ENCODE results near the gene ANKS1B. TPM values are rescaled to one million over a fixed set of nuclear protein-coding genes. Genes with fewer than 3 reads are reported as not detected.

The ANKS1B gene
- total RNA-seq, 2 experiments from 2014 or later = not detected

GRCh38 chr12:98893675-98894411 is 1090.9 kb downstream of the ANKS1B start:
- Mint-ChIP-seq H3K27me3 (ENCODE audit: low read depth) (peaks cover 59% of the 10 kb centered on the region), H3K9me3 (no peaks in the 10 kb centered on the region)

GRCh38 chr12:98893126-98893674 is 1091.5 kb downstream of the ANKS1B start:
- no peak overlapping the region for H3K4me3 Mint-ChIP-seq
- H3K4me1 Mint-ChIP-seq (ENCODE audit: low read depth) = no peaks in the 10 kb centered on the region

More at GRCh38 chr12:98893675-98894411, 1090.9 kb downstream of the ANKS1B start:
- intact Hi-C loops (cut with micrococcal nuclease) = no loop called here
- Mint-ChIP-seq H3K4me3 (no peak overlapping the region), H3K27ac (no peak overlapping the region), H3K4me1 (ENCODE audit: low read depth) (no peaks in the 10 kb centered on the region), H3K36me3 (ENCODE audit: low read depth) (no peaks in the 10 kb centered on the region)
- no peak for DNase-seq
- CTCF ChIA-PET = no interaction called here

GRCh38 chr12:98885778-98886177 is 1099.0 kb downstream of the ANKS1B start:
- H3K27ac Mint-ChIP-seq = no peak overlapping the region
- peaks cover 11% of the 10 kb centered on the region for H3K27me3 Mint-ChIP-seq (ENCODE audit: low read depth)
- no peaks in the 10 kb centered on the region for H3K4me1 Mint-ChIP-seq (ENCODE audit: low read depth)
- no peak overlapping the region for H3K4me3 Mint-ChIP-seq
- DNase-seq = no peak
- no peaks in the 10 kb centered on the region for H3K36me3 Mint-ChIP-seq (ENCODE audit: low read depth)
- intact Hi-C loops (cut with micrococcal nuclease) = no loop called here
- no peaks in the 10 kb centered on the region for H3K9me3 Mint-ChIP-seq
- CTCF ChIA-PET = no interaction called here

More at GRCh38 chr12:98893126-98893674, 1091.5 kb downstream of the ANKS1B start:
- intact Hi-C loops (cut with micrococcal nuclease) = no loop called here
- H3K27ac Mint-ChIP-seq = no peak overlapping the region
- CTCF ChIA-PET = no interaction called here
- H3K27me3 Mint-ChIP-seq (ENCODE audit: low read depth) = peaks cover 55% of the 10 kb centered on the region
- no peaks in the 10 kb centered on the region for H3K9me3 Mint-ChIP-seq
- DNase-seq = no peak
- no peaks in the 10 kb centered on the region for H3K36me3 Mint-ChIP-seq (ENCODE audit: low read depth)

- DNase-seq = no peak
- no peaks in the 10 kb centered on the region for H3K4me1 Mint-ChIP-seq (ENCODE audit: low read depth)
- peaks cover 1% of the 10 kb centered on the region for H3K27me3 Mint-ChIP-seq (ENCODE audit: low read depth)
- H3K36me3 Mint-ChIP-seq (ENCODE audit: low read depth) = no peaks in the 10 kb centered on the region
- intact Hi-C loops (cut with micrococcal nuclease) = no loop called here
- no peak overlapping the region for H3K4me3 Mint-ChIP-seq
- no peaks in the 10 kb centered on the region for H3K9me3 Mint-ChIP-seq
- no peak overlapping the region for H3K27ac Mint-ChIP-seq
- CTCF ChIA-PET = interaction anchor here (0.5 to 0.7 kb wide), 3 partner anchors 28 to 777 kb away, joined by 3 to 5 read pairs (median 4); no protein-coding TSS in a partner anchor
These were observed 1101.5 kb downstream of the ANKS1B start for GRCh38 chr12:98883231-98883630.

- no peak for DNase-seq
- Mint-ChIP-seq H3K36me3 (ENCODE audit: low read depth) (no peaks in the 10 kb centered on the region), H3K4me3 (no peak overlapping the region), H3K27ac (no peak overlapping the region), H3K9me3 (no peaks in the 10 kb centered on the region), H3K27me3 (ENCODE audit: low read depth) (no peaks in the 10 kb centered on the region), H3K4me1 (ENCODE audit: low read depth) (no peaks in the 10 kb centered on the region)
- CTCF ChIA-PET = interaction anchor here (0.7 kb wide), 2 partner anchors 114 to 777 kb away, joined by 3 to 4 read pairs; no protein-coding TSS in a partner anchor
- intact Hi-C loops (cut with micrococcal nuclease) = no loop called here
These were observed 1102.2 kb downstream of the ANKS1B start for GRCh38 chr12:98882526-98882925.

- no peaks in the 10 kb centered on the region for H3K4me1 Mint-ChIP-seq (ENCODE audit: low read depth)
- no peak for DNase-seq
- peaks cover 3% of the 10 kb centered on the region for H3K27me3 Mint-ChIP-seq (ENCODE audit: low read depth)
- CTCF ChIA-PET = no interaction called here
- no peaks in the 10 kb centered on the region for H3K36me3 Mint-ChIP-seq (ENCODE audit: low read depth)
- intact Hi-C loops (cut with micrococcal nuclease) = no loop called here
- no peak overlapping the region for H3K4me3 Mint-ChIP-seq
- H3K27ac Mint-ChIP-seq = no peak overlapping the region
- H3K9me3 Mint-ChIP-seq = no peaks in the 10 kb centered on the region
These were observed 1111.0 kb downstream of the ANKS1B start for GRCh38 chr12:98873776-98874175.

GRCh38 chr12:98870504-98870903 is 1114.2 kb downstream of the ANKS1B start:
- intact Hi-C loops (cut with micrococcal nuclease) = no loop called here
- no peaks in the 10 kb centered on the region for H3K36me3 Mint-ChIP-seq (ENCODE audit: low read depth)
- H3K9me3 Mint-ChIP-seq = no peaks in the 10 kb centered on the region
- H3K4me1 Mint-ChIP-seq (ENCODE audit: low read depth) = no peaks in the 10 kb centered on the region
- no peak overlapping the region for H3K27ac Mint-ChIP-seq
- peaks cover 6% of the 10 kb centered on the region for H3K27me3 Mint-ChIP-seq (ENCODE audit: low read depth)
- no peak for DNase-seq
- no peak overlapping the region for H3K4me3 Mint-ChIP-seq
- CTCF ChIA-PET = interaction anchor here (1.4 kb wide), 1 partner anchor 13 kb away, joined by 5 read pairs; no protein-coding TSS in a partner anchor

- H3K9me3 Mint-ChIP-seq = no peaks in the 10 kb centered on the region
- no peaks in the 10 kb centered on the region for H3K36me3 Mint-ChIP-seq (ENCODE audit: low read depth)
- H3K4me3 Mint-ChIP-seq = no peak overlapping the region
- no peak overlapping the region for H3K27ac Mint-ChIP-seq
- CTCF ChIA-PET = interaction anchor here (1.4 kb wide), 1 partner anchor 12 kb away, joined by 5 read pairs; no protein-coding TSS in a partner anchor
- H3K4me1 Mint-ChIP-seq (ENCODE audit: low read depth) = no peaks in the 10 kb centered on the region
- intact Hi-C loops (cut with micrococcal nuclease) = no loop called here
- peaks cover 6% of the 10 kb centered on the region for H3K27me3 Mint-ChIP-seq (ENCODE audit: low read depth)
- no peak for DNase-seq
These were observed 1114.7 kb downstream of the ANKS1B start for GRCh38 chr12:98869886-98870503.

- CTCF ChIA-PET = interaction anchor here (0.9 to 1.1 kb wide), 2 partner anchors 10 to 108 kb away, joined by 3 read pairs; no protein-coding TSS in a partner anchor
- Mint-ChIP-seq H3K4me3 (no peak overlapping the region), H3K9me3 (no peaks in the 10 kb centered on the region), H3K4me1 (ENCODE audit: low read depth) (no peaks in the 10 kb centered on the region), H3K36me3 (ENCODE audit: low read depth) (no peaks in the 10 kb centered on the region), H3K27ac (no peak overlapping the region), H3K27me3 (ENCODE audit: low read depth) (peaks cover 6% of the 10 kb centered on the region)
- intact Hi-C loops (cut with micrococcal nuclease) = no loop called here
- no peak for DNase-seq
These were observed 1116.2 kb downstream of the ANKS1B start for GRCh38 chr12:98868538-98868937.

GRCh38 chr12:98868076-98868475 is 1116.7 kb downstream of the ANKS1B start:
- H3K27me3 Mint-ChIP-seq (ENCODE audit: low read depth) = peaks cover 7% of the 10 kb centered on the region
- no peak overlapping the region for H3K27ac Mint-ChIP-seq
- no peak overlapping the region for H3K4me3 Mint-ChIP-seq
- H3K9me3 Mint-ChIP-seq = no peaks in the 10 kb centered on the region
- intact Hi-C loops (cut with micrococcal nuclease) = no loop called here
- no peaks in the 10 kb centered on the region for H3K4me1 Mint-ChIP-seq (ENCODE audit: low read depth)
- no peak for DNase-seq
- CTCF ChIA-PET = interaction anchor here (0.7 kb wide), 1 partner anchor 18 kb away, joined by 5 read pairs; no protein-coding TSS in a partner anchor
- H3K36me3 Mint-ChIP-seq (ENCODE audit: low read depth) = no peaks in the 10 kb centered on the region

GRCh38 chr12:98864363-98864762 is 1120.4 kb downstream of the ANKS1B start:
- DNase-seq = no peak
- intact Hi-C loops (cut with micrococcal nuclease) = no loop called here
- H3K27ac Mint-ChIP-seq = no peak overlapping the region
- no peaks in the 10 kb centered on the region for H3K4me1 Mint-ChIP-seq (ENCODE audit: low read depth)
- peaks cover 6% of the 10 kb centered on the region for H3K27me3 Mint-ChIP-seq (ENCODE audit: low read depth)
- H3K4me3 Mint-ChIP-seq = no peak overlapping the region
- H3K9me3 Mint-ChIP-seq = no peaks in the 10 kb centered on the region
- no peaks in the 10 kb centered on the region for H3K36me3 Mint-ChIP-seq (ENCODE audit: low read depth)
- CTCF ChIA-PET = no interaction called here

GRCh38 chr12:98863167-98863566 is 1121.6 kb downstream of the ANKS1B start:
- DNase-seq = no peak
- intact Hi-C loops (cut with micrococcal nuclease) = no loop called here
- no peaks in the 10 kb centered on the region for H3K9me3 Mint-ChIP-seq

More at GRCh38 chr12:98863167-98863566, 1121.6 kb downstream of the ANKS1B start:
- CTCF ChIA-PET = no interaction called here
- no peaks in the 10 kb centered on the region for H3K4me1 Mint-ChIP-seq (ENCODE audit: low read depth)
- H3K4me3 Mint-ChIP-seq = no peak overlapping the region
- no peaks in the 10 kb centered on the region for H3K36me3 Mint-ChIP-seq (ENCODE audit: low read depth)
- H3K27me3 Mint-ChIP-seq (ENCODE audit: low read depth) = peaks cover 3% of the 10 kb centered on the region
- no peak overlapping the region for H3K27ac Mint-ChIP-seq

Measured in activated naive CD4-positive, alpha-beta T cell treated with anti-CD3 and anti-CD28 coated beads for 36 hours (primary cell).